HG03280 (cell line): ENCODE data around the gene DNM1.

ENCODE experiments used
- ATAC-seq: cut with Tn5 transposase; IDR thresholded peaks from one replicate; pipeline ENCODE4 v1.9.1; 2021; ENCODE audit warnings: mild to moderate bottlenecking, moderate library complexity; ENCODE audit not compliant: unreplicated experiment

Gene DNM1

DNA sequence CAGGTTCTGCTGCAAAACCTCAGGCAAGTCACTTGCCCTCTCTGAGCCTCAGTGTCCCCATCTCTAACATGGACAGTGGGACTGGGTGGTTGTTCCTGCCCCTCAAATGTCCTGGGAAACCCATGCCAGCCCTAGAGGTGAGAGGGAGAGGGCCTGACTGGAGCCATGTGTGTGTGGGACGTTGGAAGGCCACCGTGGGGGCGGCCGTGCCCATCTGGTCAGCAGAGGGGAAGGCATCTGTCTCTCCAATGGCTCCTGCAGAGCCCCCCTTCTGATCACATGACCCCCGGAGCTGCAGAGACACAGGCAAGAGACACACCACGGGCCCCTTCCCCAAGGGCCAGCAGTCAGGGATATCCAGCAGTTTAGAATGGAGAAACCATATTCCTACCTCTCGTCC is 1.7 kb downstream of the DNM1 start:
- ATAC-seq: no peak

DNA sequence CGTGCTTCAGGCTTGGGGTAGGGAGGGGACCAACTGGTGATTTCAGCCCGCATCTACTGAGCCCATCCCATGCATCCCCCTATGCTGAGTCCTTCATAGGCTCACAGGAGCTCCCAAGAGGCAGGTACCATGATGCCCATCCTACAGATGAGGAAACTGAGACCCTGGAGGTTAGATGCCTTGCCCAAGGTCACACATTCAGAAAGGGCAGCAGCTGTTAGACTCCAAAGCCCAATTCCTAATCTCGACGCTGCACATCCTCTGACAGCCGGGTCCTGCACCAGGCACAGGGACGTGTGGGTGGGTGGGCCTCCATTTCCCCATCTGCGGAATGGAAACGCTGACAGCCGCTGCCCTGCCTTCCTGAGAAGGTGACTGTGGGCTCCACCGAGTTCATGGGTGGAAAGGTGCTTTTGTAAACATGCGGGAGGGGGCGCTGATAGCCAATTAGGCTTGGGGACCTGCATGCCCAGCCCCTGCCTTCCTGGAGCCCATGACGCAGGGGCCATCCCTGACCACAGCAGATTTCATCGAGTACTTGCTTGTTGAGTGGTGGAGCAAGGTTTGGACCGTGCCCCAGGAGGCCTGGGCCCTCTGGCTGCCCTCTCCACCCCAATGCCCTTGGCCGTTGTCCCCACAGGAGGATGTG is 2.2 kb downstream of the DNM1 start:
- no peak for ATAC-seq

GRCh38 chr9:128206484-128206883 is 3.3 kb downstream of the DNM1 start:
- ATAC-seq: no peak

DNA sequence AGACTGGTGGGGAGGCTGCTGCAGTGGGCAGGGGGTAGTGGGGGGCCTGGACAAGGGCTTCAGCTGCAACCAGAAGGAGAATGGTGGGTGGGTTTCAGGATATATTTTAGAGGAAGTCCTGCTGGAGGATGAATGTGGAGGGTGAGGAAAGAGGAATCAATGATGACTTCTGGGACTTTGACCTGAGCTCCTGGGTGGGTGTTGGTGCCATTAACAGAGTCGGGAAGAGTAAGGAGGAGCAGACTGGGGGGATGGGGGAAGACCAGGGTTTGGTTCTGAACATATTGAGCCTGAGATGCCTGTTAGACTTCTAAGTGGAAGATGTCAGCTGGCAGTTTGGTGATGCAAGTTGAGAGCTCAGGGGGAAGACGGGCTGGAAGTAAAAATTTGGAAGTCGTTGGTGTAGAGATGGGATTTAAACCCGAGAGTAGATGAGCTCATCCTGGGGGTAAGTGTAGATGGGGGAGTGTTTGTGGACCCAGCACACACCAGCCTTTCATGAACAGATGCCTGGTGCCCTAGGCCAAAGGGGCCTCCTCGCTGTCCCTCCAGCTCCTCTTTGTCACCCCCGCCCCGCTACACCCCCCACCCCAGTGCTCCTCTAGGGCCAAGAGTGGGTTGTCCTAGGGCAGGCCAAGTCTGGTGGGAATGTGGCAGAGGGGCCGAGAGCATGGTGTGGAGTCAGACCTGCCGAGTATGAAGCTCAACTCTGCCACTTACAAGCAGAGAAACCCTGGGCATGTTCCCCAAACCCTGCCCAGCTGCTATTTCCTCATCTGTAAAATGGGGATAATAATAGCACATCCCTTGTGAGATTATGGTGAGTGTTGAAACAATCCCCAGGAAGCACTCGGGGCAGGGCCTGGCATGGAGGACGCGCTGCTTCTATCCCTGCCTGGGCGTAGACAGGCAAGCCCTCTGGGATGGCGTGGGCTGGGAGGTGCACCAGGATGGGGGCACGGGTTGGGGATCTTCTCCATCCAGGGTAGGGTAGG is 4.0 kb downstream of the DNM1 start:
- no peak for ATAC-seq

DNA sequence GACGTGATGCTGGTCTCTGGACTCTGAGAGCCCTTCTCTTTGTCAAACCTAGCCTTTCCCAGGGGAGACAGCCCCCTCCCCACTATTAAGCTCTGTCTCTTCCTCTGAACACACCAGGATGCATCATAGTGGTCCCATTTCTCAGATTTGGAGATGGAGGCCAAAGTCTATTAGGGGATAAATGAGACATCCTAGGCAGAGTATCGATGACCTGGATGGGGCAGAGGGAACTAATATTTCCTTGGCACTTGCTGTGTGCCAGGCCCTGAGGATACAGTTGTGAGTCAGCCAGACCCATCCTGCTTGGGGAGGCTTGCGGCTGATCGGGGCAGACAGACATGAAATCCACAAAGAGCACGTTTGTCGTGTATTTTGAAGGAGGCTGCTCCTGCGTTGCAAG is 5.2 kb downstream of the DNM1 start:
- ATAC-seq: no peak

DNA sequence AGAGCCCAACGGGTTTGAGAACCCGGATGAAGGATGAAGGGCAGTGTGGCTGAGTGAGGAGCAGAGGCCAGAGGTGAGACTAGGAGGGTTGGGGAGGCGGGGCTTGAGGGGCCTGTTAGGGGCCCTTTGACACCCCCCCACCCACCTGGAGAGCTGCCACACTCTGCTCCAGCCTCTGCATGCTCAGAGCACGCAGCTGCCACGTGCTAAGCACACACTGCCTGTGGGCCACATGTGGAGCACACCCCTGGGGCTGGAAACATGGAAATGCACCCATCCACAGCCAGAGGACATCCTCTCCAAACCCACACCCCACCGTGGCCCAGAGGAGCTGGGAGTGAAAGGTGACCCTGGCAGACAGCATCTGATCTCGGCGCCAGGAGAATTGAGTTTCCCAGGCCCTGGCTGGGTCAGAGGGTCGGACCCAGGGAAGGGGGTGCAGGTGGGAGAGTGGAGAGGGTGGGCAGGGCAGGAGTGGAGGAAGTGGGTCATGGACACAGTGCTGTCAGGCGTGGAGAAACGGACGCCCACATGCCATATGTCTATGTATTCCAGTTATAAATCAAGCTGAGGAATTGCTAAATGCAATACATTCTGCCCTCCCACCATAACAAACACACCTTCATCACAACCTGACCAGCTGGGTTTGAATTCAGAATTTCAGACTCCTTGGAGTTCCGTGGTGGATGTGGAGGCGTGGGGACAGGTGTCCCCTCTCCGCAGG is 5.9 kb downstream of the DNM1 start:
- ATAC-seq: no peak

- ATAC-seq: no peak
These were observed 8.2 kb downstream of the DNM1 start for GRCh38 chr9:128211186-128211980.

DNA sequence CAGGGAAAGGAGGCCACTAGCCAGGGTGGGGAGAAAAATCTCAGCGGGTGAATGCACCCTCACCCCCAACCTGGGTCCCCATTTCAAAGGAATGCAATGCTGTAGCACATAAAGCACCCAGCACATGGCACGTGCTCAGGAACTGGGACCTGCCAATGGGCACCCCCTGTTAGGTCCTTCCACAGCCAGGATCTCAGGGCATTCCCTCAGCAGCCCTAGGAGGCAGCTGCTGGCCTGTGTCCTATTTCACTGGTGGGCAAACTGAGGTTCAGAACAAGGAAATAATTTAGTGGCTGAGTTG is 8.8 kb downstream of the DNM1 start:
- no peak for ATAC-seq

- ATAC-seq: no peak
These were observed 10.7 kb downstream of the DNM1 start for GRCh38 chr9:128213746-128214497.

DNA sequence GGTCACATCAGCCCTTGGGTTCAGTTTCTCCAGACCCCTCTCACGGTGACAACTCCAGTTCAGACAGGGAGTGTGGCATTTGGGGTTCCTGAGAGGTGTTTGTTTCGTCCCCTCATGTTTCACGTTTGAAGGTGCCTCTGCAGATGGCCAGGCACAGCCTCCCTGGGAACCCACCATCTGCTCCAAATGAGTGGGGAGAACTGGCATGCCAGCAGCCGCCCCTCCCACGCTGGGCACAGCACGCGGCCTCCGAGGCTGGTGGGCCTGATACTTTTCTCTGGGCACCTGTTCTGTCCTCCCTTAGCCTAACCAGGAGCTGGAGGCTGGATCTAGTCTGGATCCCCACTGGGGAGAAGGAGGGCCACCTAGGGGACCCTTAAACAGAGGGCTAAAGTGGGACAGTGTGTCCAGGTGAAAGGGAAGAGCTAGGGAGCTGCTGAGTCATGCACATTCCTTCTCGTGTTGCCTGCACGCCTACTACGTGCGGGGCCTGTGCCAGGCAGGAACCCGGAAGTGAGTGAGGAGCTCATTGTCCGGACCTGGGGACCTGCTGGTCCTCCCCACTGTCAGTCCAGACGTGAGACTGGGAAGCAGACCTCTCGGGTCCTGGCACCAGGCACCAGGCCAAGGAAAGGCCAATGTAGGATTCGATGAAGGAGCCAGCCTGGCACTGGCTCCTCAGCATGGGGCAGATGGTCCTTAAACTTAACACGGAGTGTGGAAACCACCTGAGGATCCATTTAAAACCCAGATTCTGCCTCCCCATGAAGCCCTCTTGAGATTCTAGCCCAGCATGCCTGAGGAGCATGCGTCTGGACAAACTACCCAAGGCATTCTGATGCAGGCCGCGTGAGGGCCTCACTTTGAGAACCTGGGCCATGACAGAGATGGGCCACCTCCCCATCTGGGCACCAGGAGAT is 11.7 kb downstream of the DNM1 start:
- no peak for ATAC-seq

GRCh38 chr9:128215491-128216409 is 12.6 kb downstream of the DNM1 start:
- no peak for ATAC-seq

DNA sequence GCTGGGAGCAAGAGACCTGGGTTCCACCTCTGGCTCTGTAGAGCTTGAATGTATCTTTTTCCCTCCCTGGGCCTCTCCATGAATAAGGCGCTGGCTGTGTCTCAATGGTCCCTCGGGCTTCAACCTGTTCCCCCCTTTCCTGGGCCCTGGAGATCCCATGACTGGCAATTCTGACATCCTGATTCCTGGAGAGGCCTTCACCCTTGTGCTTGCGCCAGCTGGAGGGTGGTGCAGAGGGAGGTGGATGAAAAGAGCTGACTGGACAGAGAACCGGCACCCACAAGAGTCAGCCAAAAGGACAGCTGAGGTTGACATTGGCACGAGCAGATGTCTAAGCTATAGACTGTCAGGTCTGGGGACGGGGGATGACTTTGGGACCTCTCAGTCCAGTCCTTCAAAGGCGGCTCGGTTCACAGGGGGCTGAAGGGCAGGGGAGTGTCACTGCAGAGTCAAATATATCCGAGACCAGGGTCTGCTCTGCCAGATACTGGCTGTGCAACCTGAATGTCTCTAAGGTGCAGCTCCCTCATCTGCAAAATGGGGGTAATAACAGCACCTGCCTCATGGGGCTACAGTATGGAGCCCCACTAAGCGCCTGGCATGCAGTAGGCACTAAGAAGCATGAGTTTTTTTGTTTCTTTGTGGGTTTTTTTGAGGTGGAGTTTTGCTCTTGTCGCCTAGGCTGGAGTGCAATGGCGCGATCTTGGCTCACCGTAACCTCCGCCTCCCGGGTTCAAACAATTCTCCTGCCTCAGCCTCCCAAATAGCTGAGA is 13.8 kb downstream of the DNM1 start:
- ATAC-seq: no peak

DNA sequence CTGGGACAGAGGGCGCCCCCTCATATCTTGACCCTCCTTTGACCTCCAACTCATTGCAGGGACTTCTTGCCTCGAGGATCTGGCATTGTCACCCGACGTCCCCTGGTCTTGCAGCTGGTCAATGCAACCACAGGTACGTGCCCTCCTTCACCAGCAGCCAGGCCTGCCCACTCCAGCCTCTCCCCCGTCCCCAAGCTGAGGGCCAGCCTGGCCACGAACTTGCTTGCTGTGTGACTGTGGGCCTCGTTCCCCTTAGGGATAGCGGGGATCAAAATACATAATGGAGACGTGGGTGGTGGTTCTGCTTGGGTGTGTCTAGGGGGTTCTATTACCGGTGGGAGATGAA is 15.0 kb downstream of the DNM1 start:
- no peak for ATAC-seq

- ATAC-seq: peak; percentile 95
These were observed 15.6 kb downstream of the DNM1 start for GRCh38 chr9:128218518-128219389.

- no peak for ATAC-seq
These were observed 16.7 kb downstream of the DNM1 start for GRCh38 chr9:128219831-128220230.

- no peak for ATAC-seq
These were observed 18.8 kb downstream of the DNM1 start for GRCh38 chr9:128222026-128222425.
